GM23248 (cell line): Measurements from ENCODE around the gene OR2L2.

Source experiments
- EZH2 ChIP-seq: fragments of 200-600 bp; sonication (generic); IDR thresholded peaks from 2 replicates; pipeline ENCODE4 v1.6.1; 2018; ENCODE audit warnings: antibody characterized with exemption, mild to moderate bottlenecking; ENCODE audit not compliant: insufficient read depth, poor library complexity, severe bottlenecking
- EZH2phosphoT487 ChIP-seq: fragments of 200-600 bp; sonication (generic); IDR thresholded peaks from 2 replicates; pipeline ENCODE4 v1.6.1; 2018; ENCODE audit warnings: antibody characterized with exemption, moderate library complexity, mild to moderate bottlenecking, low read depth; ENCODE audit not compliant: insufficient read depth

DNA sequence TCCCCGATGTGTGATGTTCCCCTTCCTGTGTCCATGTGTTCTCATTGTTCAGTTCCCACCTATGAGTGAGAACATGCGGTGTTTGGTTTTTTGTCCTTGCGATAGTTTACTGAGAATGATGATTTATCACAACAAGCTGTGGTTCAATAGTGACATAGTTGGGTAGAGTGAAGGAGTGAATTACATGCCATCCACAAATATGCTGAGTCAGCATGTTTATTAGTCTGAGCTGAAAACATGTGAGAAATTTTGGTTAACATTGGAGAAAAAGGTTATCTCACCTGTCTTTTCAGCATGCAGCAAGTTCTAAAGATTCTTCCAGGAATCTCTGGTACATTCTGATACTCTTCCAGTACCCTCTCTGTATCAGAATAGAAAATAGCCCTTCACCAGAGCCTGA is 35.7 kb downstream of the OR2L2 start:
- TF ChIP-seq EZH2 (no peak), EZH2phosphoT487 (no peak)
